Adipocyte (in vitro differentiated cells): ENCODE measurements around the gene HSF5.
A peak's percentile ranks its signal among the peaks of the same experiment; 100 is the strongest.

Source experiments
- DNase-seq: peaks from one replicate; pipeline ENCODE4 v3.0.0-alpha.2; 2015; ENCODE audit warnings: low read depth
- H3K27me3 ChIP-seq: replicated peaks from 2 replicates; pipeline ENCODE4 v1.7.0; 2013; ENCODE audit warnings: mild to moderate bottlenecking, low read length, moderate library complexity; ENCODE audit not compliant: control insufficient read depth, insufficient read depth
- H3K36me3 ChIP-seq: 2 replicates; pipeline ENCODE4 v1.7.0; 2013; ENCODE audit warnings: low read length, mild to moderate bottlenecking, moderate library complexity; ENCODE audit not compliant: control insufficient read depth, insufficient read depth, severe bottlenecking
- H3K4me1 ChIP-seq: 2 replicates; pipeline ENCODE4 v1.7.0; 2013; ENCODE audit warnings: mild to moderate bottlenecking, low read length, moderate library complexity; ENCODE audit not compliant: control insufficient read depth, insufficient read depth
- H3K4me3 ChIP-seq: 2 replicates; pipeline ENCODE4 v1.7.0; 2013; ENCODE audit warnings: mild to moderate bottlenecking, low read length, moderate library complexity
- H3K9ac ChIP-seq: 2 replicates; pipeline ENCODE4 v1.7.0; 2013; ENCODE audit warnings: mild to moderate bottlenecking, low read length, moderate library complexity
- H3K9me3 ChIP-seq: 2 replicates; pipeline ENCODE4 v1.7.0; 2013; ENCODE audit warnings: mild to moderate bottlenecking, low read length, moderate library complexity; ENCODE audit not compliant: control insufficient read depth

Gene HSF5

GRCh38 chr17:58421711-58422110 lies 66.5 kb downstream of the HSF5 start:
- no peaks in the 10 kb centered on the region for H3K36me3 ChIP-seq
- no peak overlapping the region for H3K9ac ChIP-seq
- H3K4me3 ChIP-seq: no peak overlapping the region
- H3K4me1 ChIP-seq: peaks cover 2% of the 10 kb centered on the region
- no peaks in the 10 kb centered on the region for H3K9me3 ChIP-seq
- peaks cover 17% of the 10 kb centered on the region for H3K27me3 ChIP-seq
- DNase-seq: no peak

GRCh38 chr17:58420827-58421226 lies 67.4 kb downstream of the HSF5 start:
- peaks cover 2% of the 10 kb centered on the region for H3K4me1 ChIP-seq
- no peak overlapping the region for H3K4me3 ChIP-seq
- H3K9me3 ChIP-seq: no peaks in the 10 kb centered on the region
- no peak overlapping the region for H3K9ac ChIP-seq
- peaks cover 17% of the 10 kb centered on the region for H3K27me3 ChIP-seq
- DNase-seq: no peak
- no peaks in the 10 kb centered on the region for H3K36me3 ChIP-seq

GRCh38 chr17:58417300-58418092 lies 70.7 kb downstream of the HSF5 start, which contains the start of gene RNF43:
RNF43 (minus strand) TSS chr17:58417534; CDS start chr17:58415577, 1,957 bp downstream.
- no peaks in the 10 kb centered on the region for H3K36me3 ChIP-seq
- H3K4me3 ChIP-seq: peak within 1 kb of the TSS; percentile 69
- peaks cover 17% of the 10 kb centered on the region for H3K27me3 ChIP-seq
- H3K9ac ChIP-seq: peak within 1 kb of the TSS; percentile 30
- peak; percentile 87 for DNase-seq
- H3K4me1 ChIP-seq: peaks cover 2% of the 10 kb centered on the region
- H3K9me3 ChIP-seq: no peaks in the 10 kb centered on the region

- no peaks in the 10 kb centered on the region for H3K36me3 ChIP-seq
- no peaks in the 10 kb centered on the region for H3K9me3 ChIP-seq
- H3K4me3 ChIP-seq: no peak overlapping the region
- DNase-seq: no peak
- peaks cover 2% of the 10 kb centered on the region for H3K4me1 ChIP-seq
- H3K9ac ChIP-seq: peak overlapping the region; percentile 30
- H3K27me3 ChIP-seq: peaks cover 12% of the 10 kb centered on the region
These were observed 71.3 kb downstream of the HSF5 start for GRCh38 chr17:58416937-58417299.

- Histone ChIP-seq H3K9ac (no peak overlapping the region), H3K9me3 (no peaks in the 10 kb centered on the region), H3K4me3 (no peak overlapping the region), H3K36me3 (no peaks in the 10 kb centered on the region), H3K27me3 (peaks cover 12% of the 10 kb centered on the region), H3K4me1 (peaks cover 2% of the 10 kb centered on the region)
- no peak for DNase-seq
These were observed 71.8 kb downstream of the HSF5 start for GRCh38 chr17:58416396-58416795.

- H3K36me3 ChIP-seq: no peaks in the 10 kb centered on the region
- H3K27me3 ChIP-seq: peaks cover 5% of the 10 kb centered on the region
- peaks cover 2% of the 10 kb centered on the region for H3K4me1 ChIP-seq
- H3K4me3 ChIP-seq: no peak overlapping the region
- no peaks in the 10 kb centered on the region for H3K9me3 ChIP-seq
- DNase-seq: no peak
- no peak overlapping the region for H3K9ac ChIP-seq
These were observed 72.7 kb downstream of the HSF5 start for GRCh38 chr17:58415371-58416055.

GRCh38 chr17:58414596-58414997 lies 73.6 kb downstream of the HSF5 start:
- Histone ChIP-seq H3K9ac (no peak overlapping the region), H3K4me1 (peaks cover 2% of the 10 kb centered on the region), H3K4me3 (no peak overlapping the region), H3K27me3 (no peaks in the 10 kb centered on the region), H3K36me3 (no peaks in the 10 kb centered on the region), H3K9me3 (no peaks in the 10 kb centered on the region)
- DNase-seq: no peak

GRCh38 chr17:58413684-58414083 lies 74.5 kb downstream of the HSF5 start:
- no peaks in the 10 kb centered on the region for H3K27me3 ChIP-seq
- H3K9me3 ChIP-seq: no peaks in the 10 kb centered on the region
- no peak overlapping the region for H3K9ac ChIP-seq
- peaks cover 2% of the 10 kb centered on the region for H3K4me1 ChIP-seq
- no peak overlapping the region for H3K4me3 ChIP-seq
- no peak for DNase-seq
- H3K36me3 ChIP-seq: no peaks in the 10 kb centered on the region

GRCh38 chr17:58412961-58413586 lies 75.1 kb downstream of the HSF5 start:
- no peaks in the 10 kb centered on the region for H3K9me3 ChIP-seq
- H3K9ac ChIP-seq: no peak overlapping the region
- H3K4me1 ChIP-seq: peaks cover 2% of the 10 kb centered on the region
- H3K4me3 ChIP-seq: no peak overlapping the region
- no peaks in the 10 kb centered on the region for H3K27me3 ChIP-seq
- DNase-seq: no peak
- no peaks in the 10 kb centered on the region for H3K36me3 ChIP-seq

- Histone ChIP-seq H3K36me3 (no peaks in the 10 kb centered on the region), H3K9me3 (no peaks in the 10 kb centered on the region), H3K27me3 (no peaks in the 10 kb centered on the region), H3K9ac (no peak overlapping the region), H3K4me3 (no peak overlapping the region), H3K4me1 (no peaks in the 10 kb centered on the region)
- no peak for DNase-seq
These were observed 76.0 kb downstream of the HSF5 start for GRCh38 chr17:58412064-58412703.

- no peak for DNase-seq
- H3K4me1 ChIP-seq: no peaks in the 10 kb centered on the region
These were observed 76.8 kb downstream of the HSF5 start for GRCh38 chr17:58411408-58411894.

More at GRCh38 chr17:58411408-58411894, 76.8 kb downstream of the HSF5 start:
- H3K9ac ChIP-seq: no peak overlapping the region
- no peaks in the 10 kb centered on the region for H3K9me3 ChIP-seq
- no peak overlapping the region for H3K4me3 ChIP-seq
- no peaks in the 10 kb centered on the region for H3K36me3 ChIP-seq
- no peaks in the 10 kb centered on the region for H3K27me3 ChIP-seq
